Measurements from ENCODE around the gene ALKAL2.

- TF ChIP-seq CTCF (IDR thresholded peaks at IDR 0.05) = no peak
- TF ChIP-seq POLR2A (IDR thresholded peaks at IDR 0.05) = no peak
- no peak for TF ChIP-seq EP300 (IDR thresholded peaks at IDR 0.05)
Measured at GRCh38 chr2:263022-263738, 24.7 kb downstream of the ALKAL2 start.
